Cardiac fibroblast (primary cell): ENCODE measurements around the gene EVA1C.
"Not testable (repeated sequence)": the region's sequence is repeated elsewhere in the genome, so short reads cannot be mapped to it uniquely, and the experiment has no call there.

Experiments
- DNase-seq, 2 donors: peaks; one replicate each; pipeline versions ENCODE4 v3.0.0 to v3.0.0-alpha.2; 2010; ENCODE audit warnings: low read depth in 2 of 2
- H3K4me3 ChIP-seq, 2 donors: replicated peaks in 1 of 2; 1 replicate in 1 of 2; 2 replicates in 1 of 2; pipeline ENCODE4 v1.5.1; 2011; ENCODE audit warnings: low read depth in 2 of 2, low read length in 2 of 2, mild to moderate bottlenecking in 2 of 2, moderate library complexity in 1 of 2
- CTCF ChIP-seq: IDR thresholded peaks from one replicate; pipeline ENCODE4 v1.5.1; 2011; ENCODE audit warnings: low read depth, mild to moderate bottlenecking, low read length, inconsistent platforms

Gene EVA1C

GRCh38 chr21:32457962-32458361 is 45.5 kb downstream of the EVA1C start:
- no peak for DNase-seq
- no peak overlapping the region for H3K4me3 ChIP-seq
- TF ChIP-seq CTCF: no peak

- TF ChIP-seq CTCF: no peak
- no peak overlapping the region for H3K4me3 ChIP-seq
- DNase-seq: peak; percentile 25 to 47
Measured at GRCh38 chr21:32459972-32460371, 47.5 kb downstream of the EVA1C start.

GRCh38 chr21:32461503-32461902 is 49.0 kb downstream of the EVA1C start:
- DNase-seq: no peak
- no peak for TF ChIP-seq CTCF
- H3K4me3 ChIP-seq: no peak overlapping the region

- DNase-seq, H3K4me3 ChIP-seq: not testable (repeated sequence)
Measured at GRCh38 chr21:32462564-32462963, 50.1 kb downstream of the EVA1C start.

GRCh38 chr21:32463367-32463766 is 50.9 kb downstream of the EVA1C start:
- peak; percentile 72 to 76 for DNase-seq
- no peak overlapping the region for H3K4me3 ChIP-seq
- TF ChIP-seq CTCF: no peak

GRCh38 chr21:32463889-32464300 is 51.4 kb downstream of the EVA1C start:
- TF ChIP-seq CTCF: no peak
- peak overlapping the region in 1 of 2 donors; percentile 18 for H3K4me3 ChIP-seq

GRCh38 chr21:32467291-32467690 is 54.8 kb downstream of the EVA1C start:
- no peak for DNase-seq
- no peak overlapping the region for H3K4me3 ChIP-seq
- no peak for TF ChIP-seq CTCF

More at GRCh38 chr21:32463889-32464300, 51.4 kb downstream of the EVA1C start:
- peak; percentile 97 for DNase-seq
